Measurements from ENCODE around the gene CYP2U1.

CYP2U1 gene

GRCh38 chr4:107987916-107988762 is 56.8 kb downstream of the CYP2U1 start:
- no peak for DNase-seq (ENCODE audit: low read depth, low spot score)

GRCh38 chr4:107988763-107989035 is 57.4 kb downstream of the CYP2U1 start:
- DNase-seq (ENCODE audit: low read depth, low spot score): no peak

- no peak for DNase-seq (ENCODE audit: low read depth, low spot score)
These were observed 57.8 kb downstream of the CYP2U1 start for GRCh38 chr4:107989162-107989536.

- DNase-seq (ENCODE audit: low read depth, low spot score): peak; percentile 95
These were observed 58.4 kb downstream of the CYP2U1 start, which contains the start of gene HADH for GRCh38 chr4:107989537-107990386. TSS of gene HADH (plus strand) at chr4:107989889. CDS start at chr4:107989933, 44 bp downstream.

GRCh38 chr4:107991945-107992630 is 60.7 kb downstream of the CYP2U1 start:
- no peak for DNase-seq (ENCODE audit: low read depth, low spot score)

GRCh38 chr4:107993969-107994368 is 62.6 kb downstream of the CYP2U1 start:
- DNase-seq (ENCODE audit: low read depth, low spot score): no peak

GRCh38 chr4:107994894-107995293 is 63.5 kb downstream of the CYP2U1 start:
- no peak for DNase-seq (ENCODE audit: low read depth, low spot score)

- DNase-seq (ENCODE audit: low read depth, low spot score): no peak
These were observed 65.8 kb downstream of the CYP2U1 start for GRCh38 chr4:107996949-107997788.

GRCh38 chr4:107997794-107998193 is 66.4 kb downstream of the CYP2U1 start:
- peak; percentile 23 for DNase-seq (ENCODE audit: low read depth, low spot score)

- no peak for DNase-seq (ENCODE audit: low read depth, low spot score)
These were observed 68.7 kb downstream of the CYP2U1 start for GRCh38 chr4:107999932-108000539.

- DNase-seq (ENCODE audit: low read depth, low spot score): no peak
These were observed 70.3 kb downstream of the CYP2U1 start for GRCh38 chr4:108001540-108002135.

Measured in ELF-1 (cell line).